K562 (cell line): ENCODE data around the gene IMP4.

Experiments used
- BHLHE40 ChIP-seq: IDR thresholded peaks from 2 replicates; pipeline ENCODE4 v1.6.1; 2011; ENCODE audit warnings: low read length, improper control_type of control experiment
- E4F1 ChIP-seq: fragments of 250-450 bp; sonication (Bioruptor Pico); IDR thresholded peaks from 2 replicates; pipeline ENCODE4 v1.5.0; 2021; ENCODE audit warnings: mild to moderate bottlenecking, borderline replicate concordance
- EZH2 ChIP-seq: IDR thresholded peaks from 2 replicates; pipeline ENCODE4 v1.6.1; 2012; ENCODE audit warnings: low read depth, mild to moderate bottlenecking, inconsistent platforms, low read length, borderline replicate concordance
- FOXO4 ChIP-seq: fragments of 450-650 bp; formaldehyde crosslinking; IDR thresholded peaks from 2 replicates; pipeline ENCODE4 v1.4.0; 2020; ENCODE audit warnings: mild to moderate bottlenecking, moderate library complexity
- HDAC8 ChIP-seq: fragments of 450-650 bp; IDR thresholded peaks from 2 replicates; pipeline ENCODE4 v1.6.1; 2016; ENCODE audit warnings: mild to moderate bottlenecking, missing genetic modification characterization, moderate library complexity, missing compliant biosample characterization
- MECOM ChIP-seq: fragments of 250-450 bp; sonication (Bioruptor Pico); IDR thresholded peaks from 2 replicates; pipeline ENCODE4 v1.8.0; 2022; ENCODE audit warnings: inconsistent platforms
- PKNOX1 ChIP-seq: fragments of 450-650 bp; IDR thresholded peaks from 2 replicates; pipeline ENCODE4 v1.6.1; 2016
- RAD21 ChIP-seq, 2 experiments: fragments of 250-450 bp in 1 of 2; fragments of 450-650 bp in 1 of 2; sonication (Bioruptor Pico) in 1 of 2; formaldehyde crosslinking in 1 of 2; IDR thresholded peaks in 1 of 2; conservative IDR thresholded peaks in 1 of 2; 2 replicates each; pipeline versions ENCODE4 v1.4.0 to v1.8.0; 2020 to 2022; ENCODE audit warnings: mild to moderate bottlenecking in 2 of 2, moderate library complexity in 1 of 2
- REST ChIP-seq, 2 experiments: fragments of 450-650 bp; formaldehyde crosslinking in 1 of 2; IDR thresholded peaks; 2 replicates each; pipeline versions ENCODE4 v1.4.0 to v1.6.1; 2014 to 2020; ENCODE audit warnings: mild to moderate bottlenecking in 2 of 2, borderline replicate concordance in 1 of 2, low read depth in 1 of 2
- SIX5 ChIP-seq, 2 experiments: IDR thresholded peaks; 2 replicates each; pipeline ENCODE4 v1.6.1; 2011; ENCODE audit warnings: low read length in 2 of 2, borderline replicate concordance in 1 of 2, low read depth in 1 of 2, mild to moderate bottlenecking in 1 of 2, moderate library complexity in 1 of 2; ENCODE audit not compliant: insufficient read depth in 1 of 2
- U2AF1 ChIP-seq: fragments of 200-400 bp; formaldehyde crosslinking; optimal IDR thresholded peaks from 2 replicates; pipeline ENCODE3; 2017; ENCODE audit warnings: mild to moderate bottlenecking, low read depth, low read length, moderate library complexity
- ZBED1 ChIP-seq: IDR thresholded peaks from 2 replicates; pipeline ENCODE4 v1.6.1; 2014

GRCh38 chr2:130371723-130372054 is 29.0 kb downstream of the IMP4 start:
- no peak for TF ChIP-seq U2AF1
- no peak for TF ChIP-seq EZH2
- no peak for TF ChIP-seq FOXO4 (CRISPR knock-in tag)
- no peak for TF ChIP-seq E4F1 (CRISPR knock-in tag)
- no peak for TF ChIP-seq BHLHE40
- TF ChIP-seq REST (IDR thresholded peaks at IDR 0.05; ENCODE audit: borderline replicate concordance): no peak
- TF ChIP-seq REST (CRISPR knock-in tag; IDR thresholded peaks at IDR 0.05; ENCODE audit: low read depth): no peak
- no peak for TF ChIP-seq MECOM (CRISPR knock-in tag)
- TF ChIP-seq ZBED1: no peak
- TF ChIP-seq SIX5 (IDR thresholded peaks at IDR 0.05; ENCODE audit: borderline replicate concordance in 1 of 2, insufficient read depth in 1 of 2, low read depth in 1 of 2, low read length in 2 of 2): no peak
- TF ChIP-seq PKNOX1: no peak
- TF ChIP-seq HDAC8 (tag): no peak
- TF ChIP-seq RAD21 (CRISPR knock-in tag; conservative IDR thresholded peaks at IDR 0.05 in 1 of 2, IDR thresholded peaks at IDR 0.05 in 1 of 2): no peak
